ELF-1 (cell line): ENCODE data around the gene SEMA3B.
"Not testable (repeated sequence)": the region's sequence is repeated elsewhere in the genome, so short reads cannot be mapped to it uniquely, and the experiment has no call there.

Experiments used
- DNase-seq: peaks from one replicate; pipeline ENCODE4 v3.0.0-alpha.2; 2016; ENCODE audit warnings: low read depth, low spot score

SEMA3B gene

GRCh38 chr3:50293079-50293801 is 24.3 kb downstream of the SEMA3B start:
- no peak for DNase-seq

- no peak for DNase-seq
Observed at GRCh38 chr3:50294089-50294488, 25.1 kb downstream of the SEMA3B start.

- no peak for DNase-seq
Observed at GRCh38 chr3:50294492-50295403, 25.8 kb downstream of the SEMA3B start.

- DNase-seq = no peak
Observed at GRCh38 chr3:50295553-50296431, 26.8 kb downstream of the SEMA3B start.

GRCh38 chr3:50296721-50297383 is 27.9 kb downstream of the SEMA3B start:
- no peak for DNase-seq

GRCh38 chr3:50297384-50297775 is 28.4 kb downstream of the SEMA3B start:
- DNase-seq = no peak

GRCh38 chr3:50297896-50298725 is 29.2 kb downstream of the SEMA3B start:
- DNase-seq = no peak

- peak; percentile 99 for DNase-seq
Observed at GRCh38 chr3:50298836-50299637, 30.1 kb downstream of the SEMA3B start, which contains the start of the genes HYAL3 and NAA80. HYAL3 (minus strand) TSS chr3:50299405; CDS start chr3:50295602, 3,803 bp downstream. NAA80 (minus strand) TSS chr3:50299405; CDS start chr3:50297463, 1,942 bp downstream.

- DNase-seq = no peak
Observed at GRCh38 chr3:50299638-50299928, 30.6 kb downstream of the SEMA3B start.

GRCh38 chr3:50299929-50300680 is 31.2 kb downstream of the SEMA3B start:
- DNase-seq = no peak

GRCh38 chr3:50300681-50301254 is 31.8 kb downstream of the SEMA3B start:
- DNase-seq = no peak

- no peak for DNase-seq
Observed at GRCh38 chr3:50302095-50303012, 33.4 kb downstream of the SEMA3B start.

- DNase-seq = peak; percentile 86
Observed at GRCh38 chr3:50303013-50303815, 34.3 kb downstream of the SEMA3B start, which contains the start of gene HYAL1. HYAL1 (minus strand) TSS chr3:50303574; CDS start chr3:50302956, 618 bp downstream.

- no peak for DNase-seq
Observed at GRCh38 chr3:50304601-50305000, 35.7 kb downstream of the SEMA3B start.

GRCh38 chr3:50312041-50312440 is 43.1 kb downstream of the SEMA3B start:
- DNase-seq = not testable (repeated sequence)

GRCh38 chr3:50314342-50314741 is 45.4 kb downstream of the SEMA3B start:
- no peak for DNase-seq
